GM04504 (cell line): ENCODE measurements around the gene HIVEP2.

Source experiments
- DNase-seq: peaks from one replicate; pipeline ENCODE4 v3.0.0-alpha.2; 2012; ENCODE audit warnings: low read depth

HIVEP2 gene

GRCh38 chr6:142729618-142730017, 215.4 kb downstream of the HIVEP2 start:
- no peak for DNase-seq

GRCh38 chr6:142728910-142729481, 216.0 kb downstream of the HIVEP2 start:
- no peak for DNase-seq

- DNase-seq = no peak
Measured at GRCh38 chr6:142728364-142728763, 216.6 kb downstream of the HIVEP2 start.

- no peak for DNase-seq
Measured at GRCh38 chr6:142726616-142727015, 218.4 kb downstream of the HIVEP2 start.

GRCh38 chr6:142725024-142725770, 219.8 kb downstream of the HIVEP2 start:
- no peak for DNase-seq

GRCh38 chr6:142722841-142723240, 222.1 kb downstream of the HIVEP2 start:
- no peak for DNase-seq

GRCh38 chr6:142722012-142722411, 223.0 kb downstream of the HIVEP2 start:
- no peak for DNase-seq

GRCh38 chr6:142721215-142721920, 223.6 kb downstream of the HIVEP2 start:
- no peak for DNase-seq

GRCh38 chr6:142718667-142719191, 226.2 kb downstream of the HIVEP2 start:
- DNase-seq = no peak

- DNase-seq = no peak
Measured at GRCh38 chr6:142716097-142716496, 228.9 kb downstream of the HIVEP2 start.

GRCh38 chr6:142714951-142715785, 229.8 kb downstream of the HIVEP2 start:
- DNase-seq = no peak

GRCh38 chr6:142713959-142714358, 231.0 kb downstream of the HIVEP2 start:
- DNase-seq = no peak

GRCh38 chr6:142712231-142712630, 232.7 kb downstream of the HIVEP2 start:
- DNase-seq = no peak

- no peak for DNase-seq
Measured at GRCh38 chr6:142708651-142709050, 236.3 kb downstream of the HIVEP2 start.

- no peak for DNase-seq
Measured at GRCh38 chr6:142707255-142707654, 237.7 kb downstream of the HIVEP2 start.

GRCh38 chr6:142706210-142706609, 238.8 kb downstream of the HIVEP2 start:
- DNase-seq = no peak

- no peak for DNase-seq
Measured at GRCh38 chr6:142705054-142705453, 239.9 kb downstream of the HIVEP2 start.

- DNase-seq = no peak
Measured at GRCh38 chr6:142702501-142703460, 242.2 kb downstream of the HIVEP2 start.
